GM21723 (cell line): ENCODE measurements around the gene PRDM15.
A peak's percentile ranks its signal among the peaks of the same experiment; 100 is the strongest.

Experiments
- ATAC-seq: cut with Tn5 transposase; IDR thresholded peaks from one replicate; pipeline ENCODE4 v1.9.1; 2021; ENCODE audit warnings: mild to moderate bottlenecking, moderate library complexity; ENCODE audit not compliant: unreplicated experiment

PRDM15 gene, protein sequence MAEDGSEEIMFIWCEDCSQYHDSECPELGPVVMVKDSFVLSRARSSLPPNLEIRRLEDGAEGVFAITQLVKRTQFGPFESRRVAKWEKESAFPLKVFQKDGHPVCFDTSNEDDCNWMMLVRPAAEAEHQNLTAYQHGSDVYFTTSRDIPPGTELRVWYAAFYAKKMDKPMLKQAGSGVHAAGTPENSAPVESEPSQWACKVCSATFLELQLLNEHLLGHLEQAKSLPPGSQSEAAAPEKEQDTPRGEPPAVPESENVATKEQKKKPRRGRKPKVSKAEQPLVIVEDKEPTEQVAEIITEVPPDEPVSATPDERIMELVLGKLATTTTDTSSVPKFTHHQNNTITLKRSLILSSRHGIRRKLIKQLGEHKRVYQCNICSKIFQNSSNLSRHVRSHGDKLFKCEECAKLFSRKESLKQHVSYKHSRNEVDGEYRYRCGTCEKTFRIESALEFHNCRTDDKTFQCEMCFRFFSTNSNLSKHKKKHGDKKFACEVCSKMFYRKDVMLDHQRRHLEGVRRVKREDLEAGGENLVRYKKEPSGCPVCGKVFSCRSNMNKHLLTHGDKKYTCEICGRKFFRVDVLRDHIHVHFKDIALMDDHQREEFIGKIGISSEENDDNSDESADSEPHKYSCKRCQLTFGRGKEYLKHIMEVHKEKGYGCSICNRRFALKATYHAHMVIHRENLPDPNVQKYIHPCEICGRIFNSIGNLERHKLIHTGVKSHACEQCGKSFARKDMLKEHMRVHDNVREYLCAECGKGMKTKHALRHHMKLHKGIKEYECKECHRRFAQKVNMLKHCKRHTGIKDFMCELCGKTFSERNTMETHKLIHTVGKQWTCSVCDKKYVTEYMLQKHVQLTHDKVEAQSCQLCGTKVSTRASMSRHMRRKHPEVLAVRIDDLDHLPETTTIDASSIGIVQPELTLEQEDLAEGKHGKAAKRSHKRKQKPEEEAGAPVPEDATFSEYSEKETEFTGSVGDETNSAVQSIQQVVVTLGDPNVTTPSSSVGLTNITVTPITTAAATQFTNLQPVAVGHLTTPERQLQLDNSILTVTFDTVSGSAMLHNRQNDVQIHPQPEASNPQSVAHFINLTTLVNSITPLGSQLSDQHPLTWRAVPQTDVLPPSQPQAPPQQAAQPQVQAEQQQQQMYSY

DNA sequence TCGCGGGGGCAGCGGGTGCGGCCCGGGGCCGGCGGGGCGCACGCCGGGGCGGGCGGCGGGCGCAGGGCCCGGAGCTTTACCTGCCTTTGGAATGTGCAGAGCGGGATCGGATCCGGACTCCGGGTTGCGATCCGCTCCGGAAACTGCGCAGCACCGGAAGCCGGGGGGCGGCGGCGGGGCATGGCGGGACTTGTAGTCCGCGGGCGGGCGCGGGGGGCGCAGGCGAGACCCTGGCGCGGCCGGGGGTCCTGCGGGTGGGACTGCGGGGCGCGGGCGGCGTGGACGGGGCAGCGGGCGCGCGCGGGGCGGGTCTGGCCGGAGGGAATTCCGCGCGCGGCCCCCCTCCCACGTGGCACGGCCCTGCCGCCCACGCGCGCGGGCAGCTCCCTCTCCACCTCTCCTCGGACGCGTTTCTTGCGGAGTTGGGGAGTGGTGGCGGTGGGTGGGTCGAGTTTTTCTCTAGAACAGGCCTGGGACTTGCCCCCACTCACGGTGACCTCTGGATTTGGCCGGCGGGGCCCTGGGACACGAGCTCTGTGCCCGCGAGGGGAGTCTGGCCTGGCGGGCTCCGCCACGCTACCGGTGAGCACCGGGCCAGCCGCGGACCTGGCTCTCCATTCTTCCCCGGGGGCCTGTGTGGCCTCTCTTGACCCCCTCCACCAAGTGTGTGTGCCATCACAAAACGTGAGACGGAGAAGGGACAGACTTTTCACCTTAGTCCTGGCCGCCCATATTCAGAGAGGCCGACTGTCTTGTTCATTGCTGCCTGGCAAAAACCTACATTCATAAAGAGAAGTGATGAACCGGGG, at the start of gene PRDM15:
TSS of gene PRDM15 (minus strand) at position 155 of the 809 bp plus-strand sequence. CDS start 18,981 bp downstream, outside the sequence.
- ATAC-seq: peak; percentile 67

DNA sequence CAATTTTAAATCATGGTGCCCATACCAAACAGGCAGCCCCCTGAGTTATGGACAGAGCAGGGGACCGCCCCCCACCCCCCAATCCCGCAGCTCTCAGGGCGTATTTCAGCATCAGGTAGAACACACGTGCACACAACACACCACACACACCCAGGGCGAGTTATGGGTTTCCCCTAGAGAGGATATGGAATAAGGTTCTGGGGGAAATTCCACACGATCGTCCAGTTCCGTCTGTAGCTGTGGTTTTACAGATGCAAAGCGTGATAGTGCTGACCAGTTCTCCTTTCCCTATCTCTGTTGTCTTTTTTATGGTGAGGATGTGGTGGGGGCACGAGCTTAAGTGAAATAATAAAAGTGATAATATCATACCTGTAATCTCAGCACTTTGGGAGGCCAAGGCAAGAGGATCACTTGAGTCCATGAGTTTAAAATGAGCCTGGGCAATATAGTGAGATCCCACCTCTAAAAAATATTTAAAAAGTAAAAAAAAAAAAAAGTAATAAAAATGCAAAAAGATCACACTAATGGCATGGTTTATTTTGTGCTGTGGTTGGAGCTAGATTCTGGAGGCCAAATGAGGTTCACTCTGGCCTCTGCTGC, 49.6 kb upstream of the PRDM15 start:
- no peak for ATAC-seq

DNA sequence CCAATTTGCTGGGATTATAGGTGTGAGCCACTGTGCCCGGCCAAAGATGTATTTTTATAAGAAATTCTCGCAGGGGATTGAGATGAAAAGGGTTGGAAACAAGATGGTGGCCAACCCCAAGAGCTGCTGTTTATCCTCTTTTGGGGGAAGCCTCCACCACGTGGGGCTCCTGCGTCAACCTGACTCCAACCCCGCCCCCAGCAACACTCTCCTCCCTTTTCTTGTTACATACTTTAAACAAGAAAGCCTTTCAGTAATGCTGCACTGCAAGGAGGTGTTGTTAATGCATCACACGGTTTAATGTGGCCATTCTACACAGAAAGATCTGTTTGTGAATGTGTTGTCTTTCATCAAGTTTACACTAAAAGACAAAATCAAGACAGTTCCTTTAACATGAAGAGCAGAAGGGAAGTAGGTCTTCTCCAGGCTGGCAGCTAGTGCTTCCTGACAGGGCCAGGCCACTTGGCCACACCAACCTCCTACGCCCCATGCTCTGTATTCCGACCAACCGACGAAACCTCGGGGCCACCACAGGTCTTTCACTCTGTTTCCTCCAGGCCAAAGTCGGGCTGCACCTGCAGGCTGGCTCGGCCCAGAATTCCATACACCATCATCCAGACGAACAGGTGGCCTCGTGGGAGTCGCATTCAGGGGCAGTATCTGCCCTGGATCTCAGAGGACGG, 48.7 kb upstream of the PRDM15 start:
- no peak for ATAC-seq

DNA sequence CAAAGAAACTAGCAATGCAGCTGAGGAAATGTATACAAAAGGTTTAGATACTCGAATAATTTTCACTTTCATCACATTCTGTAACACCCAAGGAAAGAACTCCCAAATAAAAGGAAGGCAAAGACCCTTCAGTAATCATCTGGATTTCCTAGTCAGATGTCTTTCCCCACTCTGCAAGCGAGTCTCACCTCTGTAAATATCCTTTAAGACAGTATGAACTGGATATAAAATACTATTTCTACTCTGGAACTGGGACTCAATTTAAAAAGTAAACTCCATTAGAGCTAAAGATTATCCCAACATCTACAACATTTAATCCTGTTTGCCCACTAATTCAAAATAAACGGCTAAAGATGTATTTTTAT, 47.6 kb upstream of the PRDM15 start:
- ATAC-seq: no peak

DNA sequence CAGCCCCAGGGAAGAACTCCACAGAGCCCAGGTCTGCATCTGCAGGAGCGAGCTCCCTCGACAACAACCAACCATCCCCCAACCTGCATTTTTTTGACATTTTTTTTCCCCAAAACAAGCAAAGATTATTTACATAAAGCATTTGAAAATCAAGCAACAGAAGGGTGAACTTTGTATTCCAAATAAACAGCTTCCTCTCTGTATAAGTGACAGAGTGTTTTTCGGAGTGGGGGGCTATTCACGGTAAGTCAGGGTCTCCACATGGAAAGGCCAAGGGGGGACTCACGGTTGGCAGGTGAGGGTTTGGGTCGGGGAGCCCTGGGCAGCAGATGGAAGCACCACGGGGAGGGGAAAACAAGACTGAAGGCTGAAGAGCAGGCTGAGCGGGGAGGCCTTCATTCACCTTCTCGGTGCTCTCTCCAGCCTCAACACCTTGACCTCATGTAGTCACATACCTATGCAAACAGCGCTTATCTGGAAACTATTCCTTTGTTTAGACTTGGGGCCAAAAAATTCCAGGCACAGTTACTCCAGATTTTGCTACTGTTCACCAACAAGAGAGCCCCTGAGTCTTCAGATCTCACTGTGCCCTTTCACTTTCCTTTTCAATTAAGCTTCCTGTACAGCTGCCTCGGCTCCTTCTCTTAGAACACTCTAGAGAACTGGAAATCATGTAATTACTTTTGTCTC, 47.1 kb upstream of the PRDM15 start:
- peak; percentile 42 for ATAC-seq

DNA sequence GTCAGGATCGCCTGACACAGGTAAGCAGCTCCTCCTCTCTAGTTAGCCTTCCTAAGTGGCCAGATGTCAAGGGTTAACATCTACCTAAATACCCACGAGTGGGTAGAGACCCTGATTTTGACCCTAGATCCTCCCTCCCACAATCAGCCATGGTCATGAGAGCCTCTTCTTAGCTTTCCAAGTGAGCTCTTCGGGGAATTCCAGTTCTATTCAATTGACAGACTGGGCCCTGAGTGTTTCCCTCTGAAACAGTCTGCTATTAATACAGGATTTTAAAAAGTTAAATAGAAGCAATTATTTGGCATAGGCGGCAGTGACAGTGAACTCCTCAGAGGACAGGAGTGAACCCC, 46.6 kb upstream of the PRDM15 start:
- no peak for ATAC-seq

DNA sequence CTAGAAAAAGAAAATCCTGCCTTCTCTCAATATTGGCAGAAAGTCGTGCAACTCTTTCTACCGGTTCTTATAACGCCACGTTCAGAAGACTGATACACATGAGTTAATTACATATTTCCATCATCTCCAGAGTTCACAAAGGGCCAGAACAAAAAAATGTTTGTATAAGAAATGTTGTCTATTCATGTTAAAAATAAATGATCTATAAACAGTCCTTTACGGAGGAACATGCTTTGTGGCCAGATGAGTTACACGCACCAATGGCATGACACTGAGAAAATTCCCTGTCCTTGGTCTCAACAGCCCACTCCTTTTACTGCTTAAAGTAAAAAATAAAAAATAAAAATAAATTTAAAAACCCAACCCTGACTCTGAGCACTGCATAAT, 45.2 kb upstream of the PRDM15 start:
- no peak for ATAC-seq

DNA sequence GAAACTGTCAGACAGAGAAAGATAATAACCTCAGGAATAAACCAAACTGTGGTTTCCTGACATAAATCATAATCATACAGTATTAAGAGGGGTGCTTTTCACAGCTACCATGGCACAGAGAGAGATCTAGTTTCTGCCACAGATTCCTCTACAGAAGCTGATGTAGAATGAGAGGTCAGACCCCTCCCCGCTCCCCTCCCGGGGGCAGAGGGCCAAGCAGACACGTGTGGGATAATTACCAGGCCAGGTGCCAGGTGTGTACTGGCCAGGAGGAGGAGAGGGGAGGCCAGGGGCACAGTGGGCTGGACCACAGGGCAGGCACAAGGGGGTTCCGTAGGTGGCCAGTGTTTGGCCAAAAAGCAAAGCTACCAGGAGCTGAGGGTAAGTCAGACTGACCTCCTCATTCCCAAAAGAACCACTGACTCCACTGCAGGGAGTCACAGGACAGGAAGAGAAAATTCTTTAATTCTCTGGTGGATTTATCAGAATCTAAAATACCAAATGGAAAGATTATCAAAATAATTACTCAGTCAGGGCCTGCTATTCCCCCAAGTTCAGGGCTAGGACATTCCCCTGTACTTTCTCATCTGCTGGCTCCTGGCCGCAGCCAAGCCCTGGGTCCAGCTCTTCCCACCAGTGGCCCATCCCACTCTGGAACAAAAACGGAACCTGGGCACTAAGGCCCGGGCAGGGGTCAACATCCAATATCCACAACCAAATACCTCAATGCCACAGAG, 44.7 kb upstream of the PRDM15 start:
- ATAC-seq: no peak

DNA sequence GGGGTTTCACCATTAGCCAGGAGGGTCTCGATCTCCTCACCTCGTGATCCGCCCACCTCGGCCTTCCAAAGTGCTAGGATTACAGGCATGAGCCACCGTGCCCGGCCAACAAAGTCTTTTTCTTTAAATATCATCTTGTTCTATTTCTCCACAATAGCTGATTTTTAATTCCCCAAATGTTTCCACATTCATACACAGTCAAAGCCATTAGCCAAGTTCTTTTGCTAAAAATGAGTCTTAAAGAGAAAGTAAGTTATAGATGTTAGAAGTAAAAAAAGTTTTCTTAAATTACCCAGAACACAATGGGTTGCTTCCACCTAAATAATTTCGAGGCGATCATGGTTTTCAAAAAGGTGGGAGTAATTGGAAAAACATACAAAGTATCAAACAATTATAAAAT, 44.0 kb upstream of the PRDM15 start:
- no peak for ATAC-seq

DNA sequence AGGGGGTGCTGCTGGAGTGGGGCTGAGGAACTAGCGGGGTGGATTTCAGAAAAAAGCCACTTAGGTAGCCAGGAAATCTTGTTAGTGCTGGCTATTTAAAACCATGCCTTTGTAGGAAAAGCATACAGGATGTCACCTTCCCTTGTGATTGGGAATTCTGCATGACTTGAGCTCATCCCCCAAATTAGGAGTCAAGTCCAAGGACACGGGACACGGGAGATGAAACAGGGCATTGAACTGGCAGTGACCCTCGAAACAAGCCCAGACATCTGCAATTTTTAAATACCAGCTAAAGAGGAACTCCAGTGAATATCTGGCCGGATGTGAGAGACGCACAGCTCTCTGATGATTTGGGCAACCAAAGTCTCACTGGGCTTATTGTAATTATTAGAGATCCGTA, 41.9 kb upstream of the PRDM15 start:
- ATAC-seq: no peak

DNA sequence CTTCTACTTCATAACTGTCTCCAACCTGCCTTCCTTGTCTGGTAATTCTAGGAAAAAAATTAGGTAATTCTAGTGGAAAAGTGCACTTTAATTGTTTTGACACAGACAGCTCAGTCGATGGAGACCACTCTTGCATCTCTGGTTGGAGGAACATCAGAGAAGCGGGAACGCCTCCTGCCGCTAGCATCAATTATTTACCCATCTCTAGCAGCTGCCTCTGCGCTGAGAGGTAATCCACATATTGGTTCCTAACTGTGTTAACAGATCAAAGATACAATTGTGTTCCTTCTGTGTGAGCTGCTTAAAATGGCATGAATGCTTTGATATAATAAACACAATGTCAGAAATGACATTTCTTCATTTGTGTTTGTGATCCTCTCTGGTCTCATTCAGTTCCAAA, 41.3 kb upstream of the PRDM15 start:
- no peak for ATAC-seq

DNA sequence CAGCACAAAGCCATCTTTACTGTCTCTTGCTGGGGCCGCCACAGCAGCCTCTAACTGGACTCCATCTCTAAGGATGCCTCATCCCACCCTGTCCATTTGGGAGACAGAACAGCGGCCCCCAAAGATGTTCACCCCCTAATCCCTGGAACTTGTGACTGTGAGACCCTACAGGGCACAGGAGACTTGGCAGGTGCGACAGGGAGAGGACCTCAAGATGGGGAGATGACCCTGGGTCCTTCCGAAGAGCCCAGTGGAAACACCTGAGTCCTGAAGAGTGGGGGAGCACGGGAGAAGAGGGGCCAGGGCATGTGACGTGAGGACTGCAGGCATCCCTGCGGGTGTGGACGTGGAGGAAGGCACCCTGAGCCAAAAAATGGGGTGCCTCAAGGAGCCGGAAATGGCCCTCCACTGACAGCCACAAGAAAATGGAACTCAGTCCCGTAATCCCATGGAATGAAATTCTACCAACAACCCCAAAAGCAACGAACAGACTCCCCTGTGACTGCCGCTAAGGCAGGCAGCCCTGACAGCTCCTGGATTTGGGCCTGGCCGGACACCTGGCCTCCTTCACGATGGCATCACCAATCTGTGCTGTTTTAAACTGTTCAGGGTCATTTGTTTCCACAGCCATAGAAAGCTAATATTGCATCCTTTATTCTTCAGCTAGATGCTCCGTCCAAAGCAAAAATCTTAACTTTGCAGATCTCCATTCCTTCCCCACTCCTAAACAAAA, 40.7 kb upstream of the PRDM15 start:
- ATAC-seq: no peak

DNA sequence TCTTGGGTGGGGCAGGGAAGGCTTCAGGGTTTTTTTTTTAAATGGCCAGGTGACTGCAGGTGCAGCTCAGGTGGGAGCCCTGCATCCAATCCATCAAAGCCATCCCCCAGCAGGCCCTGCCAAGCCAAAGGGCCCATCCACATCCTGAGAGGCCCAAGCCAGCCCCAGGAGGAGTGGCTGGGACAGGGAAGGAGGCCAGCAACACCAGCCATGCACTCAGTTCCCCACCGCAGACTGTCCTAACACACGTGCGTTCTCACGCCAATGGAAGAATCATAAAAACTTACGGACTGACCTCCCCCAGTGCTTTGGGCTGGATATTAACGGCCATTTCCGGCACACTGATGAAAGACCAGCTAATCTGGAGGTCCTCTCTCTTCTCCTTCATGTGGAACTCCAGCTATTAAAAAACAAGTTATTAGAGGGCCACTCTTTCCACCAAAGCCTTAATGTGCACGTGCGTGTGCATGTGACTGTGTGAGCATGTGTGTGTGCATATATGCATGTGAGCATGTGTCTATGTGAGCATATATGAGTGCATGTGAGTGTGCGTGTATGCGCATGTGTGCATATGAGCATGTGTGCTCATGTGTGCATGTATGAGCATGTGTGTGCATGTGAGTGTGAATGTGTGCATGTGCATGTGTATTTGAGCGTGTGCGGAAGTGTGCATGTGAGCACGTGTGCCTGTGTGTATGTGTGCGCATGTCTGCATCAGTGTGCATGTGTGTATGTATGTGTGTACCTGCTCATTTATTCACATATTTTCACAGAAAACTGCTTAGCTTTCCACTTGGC, 39.6 kb upstream of the PRDM15 start:
- no peak for ATAC-seq

DNA sequence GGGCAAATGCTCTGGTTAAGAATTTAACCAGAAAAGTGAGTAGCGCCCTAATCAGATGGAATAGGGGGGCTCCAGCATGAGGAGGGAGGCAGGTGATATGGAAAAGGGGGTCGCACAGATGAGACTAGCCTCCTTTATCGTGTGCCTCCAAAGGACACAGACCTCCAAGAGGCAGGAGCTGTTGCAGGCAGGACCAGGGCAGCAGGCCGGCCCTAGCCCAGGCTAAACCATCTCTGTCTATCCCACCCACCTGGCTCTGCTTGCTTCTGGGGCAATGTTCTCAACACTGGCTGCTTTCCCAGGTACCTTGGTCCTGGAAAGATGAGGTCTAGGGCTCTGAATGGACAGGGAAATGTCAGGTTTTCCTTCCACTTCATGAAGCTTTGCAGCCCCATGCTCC, 38.4 kb upstream of the PRDM15 start:
- ATAC-seq: no peak

DNA sequence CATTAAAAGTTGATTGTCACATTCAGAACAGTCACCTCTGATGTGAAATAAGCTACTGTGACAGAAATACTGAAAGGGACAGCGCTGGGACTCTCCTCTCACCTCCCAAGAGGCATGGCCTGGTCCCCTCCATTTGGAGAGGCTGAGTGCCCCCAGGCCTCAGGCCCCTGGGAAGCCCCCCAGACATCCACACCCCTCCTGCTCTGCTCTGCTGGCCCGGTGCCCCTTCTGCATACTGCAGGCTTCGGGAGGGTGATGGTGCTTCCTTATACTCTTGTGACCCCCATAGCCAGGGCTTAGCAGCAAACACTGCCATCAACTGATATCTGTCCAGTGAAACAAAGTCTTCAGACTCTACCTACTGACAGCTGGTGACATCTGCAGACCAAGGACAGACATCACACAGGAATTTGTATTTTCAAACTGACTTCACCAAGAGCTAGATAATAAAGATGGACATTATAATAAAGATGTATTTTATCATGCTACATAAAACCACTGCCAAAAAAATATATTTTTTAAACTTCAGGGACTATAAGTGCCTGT, 37.8 kb upstream of the PRDM15 start:
- ATAC-seq: no peak

DNA sequence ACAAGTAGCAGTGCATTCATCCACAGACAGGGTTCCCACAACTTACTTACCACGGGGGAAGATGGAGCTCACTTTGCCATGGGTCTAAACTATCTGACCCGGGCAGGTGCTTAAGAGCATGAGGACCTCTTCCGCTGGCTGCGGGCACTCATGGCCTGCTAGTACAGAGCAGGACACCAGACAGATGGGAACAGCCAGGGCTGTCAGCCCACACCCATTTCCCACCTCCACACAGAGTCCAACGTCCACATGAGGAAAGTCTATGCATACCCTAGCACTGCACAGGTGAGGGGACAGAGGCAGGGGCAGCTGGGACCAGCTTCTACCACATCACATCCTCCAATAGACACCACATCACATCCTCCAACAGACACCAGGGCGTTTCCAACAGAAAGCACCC, 35.8 kb upstream of the PRDM15 start:
- no peak for ATAC-seq

DNA sequence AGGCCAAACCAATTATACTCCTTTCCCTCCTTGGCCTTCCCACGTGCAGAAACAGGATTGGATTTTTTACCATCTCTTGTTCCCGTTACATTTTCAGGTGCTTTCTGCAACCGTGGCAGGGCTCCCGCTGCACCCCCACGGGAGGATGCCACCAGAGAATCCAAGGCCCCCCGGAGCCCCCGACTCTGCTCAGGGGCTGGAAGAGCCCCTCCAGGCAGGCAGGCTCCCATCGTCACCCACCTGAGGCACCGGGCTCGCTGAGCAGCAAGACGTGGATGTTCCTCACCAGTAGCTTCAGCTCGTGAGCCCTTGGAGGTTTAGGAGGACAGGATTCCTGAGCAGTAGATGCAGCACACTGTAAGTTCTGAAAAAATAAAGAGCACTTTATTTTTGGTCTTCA, 35.2 kb upstream of the PRDM15 start:
- no peak for ATAC-seq
